Measurements from ENCODE around the gene ERC1.
A peak's percentile ranks its signal among the peaks of the same experiment; 100 is the strongest.

Gene ERC1

GRCh38 chr12:1436015-1436414, 445.0 kb downstream of the ERC1 start:
- no peaks in the 10 kb centered on the region for H3K27me3 ChIP-seq (ENCODE audit: control insufficient read depth, insufficient read depth, low read length)
- no peak overlapping the region for H3K4me3 ChIP-seq (ENCODE audit: low read depth, low read length)
- H3K9me3 ChIP-seq (ENCODE audit: control insufficient read depth, insufficient read depth, low read depth, low read length), result no peaks in the 10 kb centered on the region
- H3K27ac ChIP-seq (ENCODE audit: low read depth, low read length), result no peak overlapping the region
- H3K9ac ChIP-seq (ENCODE audit: low read length), result no peak overlapping the region
- H3K4me1 ChIP-seq (ENCODE audit: control insufficient read depth, insufficient read depth, low read length), result no peaks in the 10 kb centered on the region
- no peaks in the 10 kb centered on the region for H3K36me3 ChIP-seq (ENCODE audit: control insufficient read depth, insufficient read depth, low read length)

GRCh38 chr12:1436981-1437380, 446.0 kb downstream of the ERC1 start:
- Histone ChIP-seq H3K4me3 (ENCODE audit: low read depth, low read length) (no peak overlapping the region), H3K36me3 (ENCODE audit: control insufficient read depth, insufficient read depth, low read length) (no peaks in the 10 kb centered on the region), H3K9ac (ENCODE audit: low read length) (no peak overlapping the region), H3K27ac (ENCODE audit: low read depth, low read length) (no peak overlapping the region), H3K27me3 (ENCODE audit: control insufficient read depth, insufficient read depth, low read length) (no peaks in the 10 kb centered on the region), H3K4me1 (ENCODE audit: control insufficient read depth, insufficient read depth, low read length) (no peaks in the 10 kb centered on the region), H3K9me3 (ENCODE audit: control insufficient read depth, insufficient read depth, low read depth, low read length) (no peaks in the 10 kb centered on the region)

- H3K27me3 ChIP-seq (ENCODE audit: control insufficient read depth, insufficient read depth, low read length), result no peaks in the 10 kb centered on the region
- no peak overlapping the region for H3K4me3 ChIP-seq (ENCODE audit: low read depth, low read length)
- no peaks in the 10 kb centered on the region for H3K4me1 ChIP-seq (ENCODE audit: control insufficient read depth, insufficient read depth, low read length)
- no peak overlapping the region for H3K27ac ChIP-seq (ENCODE audit: low read depth, low read length)
- H3K36me3 ChIP-seq (ENCODE audit: control insufficient read depth, insufficient read depth, low read length), result no peaks in the 10 kb centered on the region
- no peak overlapping the region for H3K9ac ChIP-seq (ENCODE audit: low read length)
- H3K9me3 ChIP-seq (ENCODE audit: control insufficient read depth, insufficient read depth, low read depth, low read length), result no peaks in the 10 kb centered on the region
Observed at GRCh38 chr12:1439201-1439600, 448.2 kb downstream of the ERC1 start.

GRCh38 chr12:1439687-1440086, 448.7 kb downstream of the ERC1 start:
- H3K4me1 ChIP-seq (ENCODE audit: control insufficient read depth, insufficient read depth, low read length), result no peaks in the 10 kb centered on the region

DNA sequence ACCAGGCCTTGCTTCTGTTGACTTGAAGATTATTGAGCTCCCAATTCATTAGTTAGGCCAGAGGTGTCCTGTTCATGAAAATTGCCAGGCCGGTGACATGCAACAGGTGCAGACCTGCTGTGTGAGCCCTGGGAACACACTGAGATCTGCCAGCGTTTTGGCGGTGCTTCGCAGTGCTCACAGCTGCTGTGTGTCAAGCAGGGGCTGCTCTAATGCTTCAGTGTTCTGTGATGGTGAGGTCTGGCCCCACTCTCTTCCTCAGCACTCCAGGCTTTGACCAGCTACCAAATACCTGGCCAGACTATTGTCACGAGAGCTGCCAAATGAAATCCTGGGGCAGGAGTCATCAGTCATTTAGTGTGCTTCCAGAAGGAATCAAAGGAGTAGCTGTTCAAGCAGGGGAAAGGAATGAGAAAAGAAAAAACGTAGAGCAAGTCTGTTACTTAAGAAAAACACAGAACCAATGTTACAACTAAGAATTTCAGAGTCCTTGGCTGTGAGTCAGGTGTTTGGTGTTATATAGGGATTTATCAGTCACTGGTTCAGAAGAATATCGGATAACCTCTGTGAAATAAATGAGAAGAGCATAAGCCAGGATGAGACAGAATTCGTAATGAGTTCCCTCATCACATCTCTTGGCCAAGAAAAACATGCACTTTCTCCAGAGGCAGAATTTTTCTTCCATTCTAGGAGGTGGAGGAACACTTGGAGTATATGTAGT, 452.6 kb downstream of the ERC1 start:
- Histone ChIP-seq H3K4me1 (ENCODE audit: control insufficient read depth, insufficient read depth, low read length) (peaks cover 13% of the 10 kb centered on the region), H3K27ac (ENCODE audit: low read depth, low read length) (no peak overlapping the region), H3K4me3 (ENCODE audit: low read depth, low read length) (no peak overlapping the region), H3K9me3 (ENCODE audit: control insufficient read depth, insufficient read depth, low read depth, low read length) (no peaks in the 10 kb centered on the region), H3K27me3 (ENCODE audit: control insufficient read depth, insufficient read depth, low read length) (no peaks in the 10 kb centered on the region), H3K36me3 (ENCODE audit: control insufficient read depth, insufficient read depth, low read length) (no peaks in the 10 kb centered on the region), H3K9ac (ENCODE audit: low read length) (no peak overlapping the region)

More at GRCh38 chr12:1439687-1440086, 448.7 kb downstream of the ERC1 start:
- no peaks in the 10 kb centered on the region for H3K27me3 ChIP-seq (ENCODE audit: control insufficient read depth, insufficient read depth, low read length)
- no peak overlapping the region for H3K27ac ChIP-seq (ENCODE audit: low read depth, low read length)
- no peaks in the 10 kb centered on the region for H3K36me3 ChIP-seq (ENCODE audit: control insufficient read depth, insufficient read depth, low read length)
- H3K4me3 ChIP-seq (ENCODE audit: low read depth, low read length), result no peak overlapping the region
- no peak overlapping the region for H3K9ac ChIP-seq (ENCODE audit: low read length)
- no peaks in the 10 kb centered on the region for H3K9me3 ChIP-seq (ENCODE audit: control insufficient read depth, insufficient read depth, low read depth, low read length)

GRCh38 chr12:1444142-1444516, 453.1 kb downstream of the ERC1 start:
- Histone ChIP-seq H3K36me3 (ENCODE audit: control insufficient read depth, insufficient read depth, low read length) (no peaks in the 10 kb centered on the region), H3K4me1 (ENCODE audit: control insufficient read depth, insufficient read depth, low read length) (peaks cover 13% of the 10 kb centered on the region), H3K27me3 (ENCODE audit: control insufficient read depth, insufficient read depth, low read length) (no peaks in the 10 kb centered on the region), H3K9ac (ENCODE audit: low read length) (no peak overlapping the region), H3K27ac (ENCODE audit: low read depth, low read length) (no peak overlapping the region), H3K4me3 (ENCODE audit: low read depth, low read length) (no peak overlapping the region), H3K9me3 (ENCODE audit: control insufficient read depth, insufficient read depth, low read depth, low read length) (no peaks in the 10 kb centered on the region)

- H3K4me3 ChIP-seq (ENCODE audit: low read depth, low read length), result no peak overlapping the region
- H3K9ac ChIP-seq (ENCODE audit: low read length), result no peak overlapping the region
- H3K4me1 ChIP-seq (ENCODE audit: control insufficient read depth, insufficient read depth, low read length), result peaks cover 13% of the 10 kb centered on the region
- H3K27ac ChIP-seq (ENCODE audit: low read depth, low read length), result peak overlapping the region; percentile 47
- H3K9me3 ChIP-seq (ENCODE audit: control insufficient read depth, insufficient read depth, low read depth, low read length), result no peaks in the 10 kb centered on the region
- no peaks in the 10 kb centered on the region for H3K27me3 ChIP-seq (ENCODE audit: control insufficient read depth, insufficient read depth, low read length)
- H3K36me3 ChIP-seq (ENCODE audit: control insufficient read depth, insufficient read depth, low read length), result no peaks in the 10 kb centered on the region
Observed at GRCh38 chr12:1445807-1446206, 454.8 kb downstream of the ERC1 start.

DNA sequence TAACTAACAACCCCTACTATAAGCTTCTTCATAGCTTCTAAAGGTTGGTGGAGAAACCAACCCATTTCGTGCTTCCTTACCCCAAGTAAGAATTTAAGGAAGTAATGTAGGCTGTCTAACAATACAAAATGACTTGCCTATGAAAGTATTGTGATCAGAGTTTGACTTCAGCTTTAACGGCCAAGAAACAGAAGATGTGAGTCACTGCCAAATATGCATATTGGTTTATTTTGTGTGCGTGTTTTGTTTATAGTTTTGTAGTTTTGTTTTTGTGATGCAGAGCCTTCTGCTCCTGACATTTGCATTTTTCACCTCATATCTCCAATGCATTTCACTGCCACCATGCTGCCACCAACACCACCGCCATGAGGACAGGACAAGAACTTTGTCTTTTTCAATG, 457.3 kb downstream of the ERC1 start:
- Histone ChIP-seq H3K4me3 (ENCODE audit: low read depth, low read length) (no peak overlapping the region), H3K9ac (ENCODE audit: low read length) (no peak overlapping the region), H3K36me3 (ENCODE audit: control insufficient read depth, insufficient read depth, low read length) (no peaks in the 10 kb centered on the region), H3K9me3 (ENCODE audit: control insufficient read depth, insufficient read depth, low read depth, low read length) (no peaks in the 10 kb centered on the region), H3K4me1 (ENCODE audit: control insufficient read depth, insufficient read depth, low read length) (peaks cover 13% of the 10 kb centered on the region), H3K27me3 (ENCODE audit: control insufficient read depth, insufficient read depth, low read length) (no peaks in the 10 kb centered on the region), H3K27ac (ENCODE audit: low read depth, low read length) (no peak overlapping the region)

- Histone ChIP-seq H3K9me3 (ENCODE audit: control insufficient read depth, insufficient read depth, low read depth, low read length) (no peaks in the 10 kb centered on the region), H3K36me3 (ENCODE audit: control insufficient read depth, insufficient read depth, low read length) (no peaks in the 10 kb centered on the region), H3K27me3 (ENCODE audit: control insufficient read depth, insufficient read depth, low read length) (no peaks in the 10 kb centered on the region), H3K9ac (ENCODE audit: low read length) (no peak overlapping the region), H3K27ac (ENCODE audit: low read depth, low read length) (no peak overlapping the region), H3K4me1 (ENCODE audit: control insufficient read depth, insufficient read depth, low read length) (no peaks in the 10 kb centered on the region), H3K4me3 (ENCODE audit: low read depth, low read length) (no peak overlapping the region)
Observed at GRCh38 chr12:1453810-1454209, 462.8 kb downstream of the ERC1 start.

DNA sequence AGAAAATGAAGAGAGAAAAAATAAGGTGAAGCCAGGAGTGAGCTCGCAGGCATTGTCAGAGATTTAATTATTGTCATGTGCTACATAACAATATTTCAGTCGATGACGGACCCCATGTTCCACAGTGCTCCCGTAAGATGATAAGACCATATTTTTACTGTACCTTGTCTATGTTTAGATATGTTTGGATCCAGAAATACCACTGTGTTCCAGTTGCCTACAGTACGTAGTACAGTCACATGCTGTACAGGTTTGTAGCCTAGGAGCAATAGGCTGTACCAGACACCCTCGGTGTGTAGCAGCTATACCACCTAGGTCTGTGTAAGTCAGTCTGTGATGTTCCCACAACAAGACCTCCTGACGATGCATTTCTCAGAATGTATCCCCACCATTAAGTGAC, 465.9 kb downstream of the ERC1 start:
- H3K27me3 ChIP-seq (ENCODE audit: control insufficient read depth, insufficient read depth, low read length), result no peaks in the 10 kb centered on the region
- H3K9ac ChIP-seq (ENCODE audit: low read length), result no peak overlapping the region
- peaks cover 2% of the 10 kb centered on the region for H3K9me3 ChIP-seq (ENCODE audit: control insufficient read depth, insufficient read depth, low read depth, low read length)
- H3K36me3 ChIP-seq (ENCODE audit: control insufficient read depth, insufficient read depth, low read length), result no peaks in the 10 kb centered on the region
- no peak overlapping the region for H3K27ac ChIP-seq (ENCODE audit: low read depth, low read length)
- H3K4me1 ChIP-seq (ENCODE audit: control insufficient read depth, insufficient read depth, low read length), result no peaks in the 10 kb centered on the region
- H3K4me3 ChIP-seq (ENCODE audit: low read depth, low read length), result no peak overlapping the region

DNA sequence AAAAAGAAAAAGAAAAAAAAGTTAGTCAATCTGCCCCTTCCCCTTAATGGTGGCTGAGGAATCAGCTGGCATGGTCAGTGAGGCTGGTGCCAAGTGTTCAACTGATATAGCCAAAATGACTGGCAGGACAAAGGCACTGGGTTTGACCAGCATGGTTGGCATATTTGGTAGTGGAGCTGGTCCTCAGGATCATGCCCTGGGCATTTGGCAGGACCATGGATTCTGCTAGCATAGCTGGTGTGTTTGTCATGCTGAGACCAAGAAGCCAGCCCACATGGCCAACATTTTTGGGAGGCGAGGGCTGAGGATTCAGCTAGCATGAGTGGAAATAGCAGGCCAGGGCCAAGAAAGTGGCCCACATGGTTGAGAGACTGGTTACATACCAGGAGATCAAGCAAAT, 466.9 kb downstream of the ERC1 start:
- Histone ChIP-seq H3K4me3 (ENCODE audit: low read depth, low read length) (no peak overlapping the region), H3K4me1 (ENCODE audit: control insufficient read depth, insufficient read depth, low read length) (no peaks in the 10 kb centered on the region), H3K9ac (ENCODE audit: low read length) (no peak overlapping the region), H3K36me3 (ENCODE audit: control insufficient read depth, insufficient read depth, low read length) (no peaks in the 10 kb centered on the region), H3K9me3 (ENCODE audit: control insufficient read depth, insufficient read depth, low read depth, low read length) (peaks cover 5% of the 10 kb centered on the region), H3K27me3 (ENCODE audit: control insufficient read depth, insufficient read depth, low read length) (no peaks in the 10 kb centered on the region), H3K27ac (ENCODE audit: low read depth, low read length) (no peak overlapping the region)

Measured in HUES6 (cell line).